Spleen (tissue), 11 donors: Measurements from ENCODE around the gene TREML2. TPM values are rescaled to one million over a fixed set of nuclear protein-coding genes. Genes with fewer than 3 reads are reported as not detected.

Experiments
- DNase-seq: peaks from one replicate; pipeline ENCODE4 v3.0.0-alpha.2; 2020
- H3K27ac ChIP-seq, 8 donors: fragments of 200-600 bp; sonication (generic) in 7 of 8; 1 replicate in 4 of 8; 2 replicates in 4 of 8; pipeline versions ENCODE4 v1.5.0 to v1.8.0; 2016 to 2021; ENCODE audit warnings: inconsistent platforms in 4 of 8, mild to moderate bottlenecking in 4 of 8, moderate library complexity in 1 of 8
- H3K27me3 ChIP-seq, 7 donors: fragments of 200-600 bp; sonication (generic) in 6 of 7; replicated peaks in 1 of 7; 1 replicate in 4 of 7; 2 replicates in 3 of 7; pipeline versions ENCODE4 v1.5.0 to v1.8.0; 2016 to 2021; ENCODE audit warnings: inconsistent platforms in 3 of 7, mild to moderate bottlenecking in 1 of 7
- H3K36me3 ChIP-seq, 6 donors: fragments of 200-600 bp; sonication (generic) in 5 of 6; 1 replicate in 4 of 6; 2 replicates in 2 of 6; pipeline versions ENCODE4 v1.5.0 to v1.8.0; 2016 to 2021; ENCODE audit warnings: inconsistent platforms in 2 of 6
- H3K4me1 ChIP-seq, 6 donors: fragments of 200-600 bp; sonication (generic) in 5 of 6; 1 replicate in 3 of 6; 2 replicates in 3 of 6; pipeline versions ENCODE4 v1.5.0 to v1.8.0; 2016 to 2021; ENCODE audit warnings: inconsistent platforms in 3 of 6
- H3K4me3 ChIP-seq, 8 donors: fragments of 200-600 bp; sonication (generic) in 7 of 8; 1 replicate in 4 of 8; 2 replicates in 4 of 8; pipeline versions ENCODE4 v1.5.0 to v1.8.0; 2016 to 2021; ENCODE audit warnings: inconsistent platforms in 4 of 8, mild to moderate bottlenecking in 4 of 8, moderate library complexity in 2 of 8
- H3K9me3 ChIP-seq, 8 donors: fragments of 200-600 bp; sonication (generic) in 7 of 8; 1 replicate in 4 of 8; 2 replicates in 4 of 8; pipeline versions ENCODE4 v1.5.0 to v1.8.0; 2016 to 2021; ENCODE audit warnings: inconsistent platforms in 4 of 8
- CTCF ChIP-seq, 11 experiments: fragments of 200-600 bp in 7 of 11; fragments of 450-650 bp in 4 of 11; sonication (generic) in 4 of 11; IDR thresholded peaks in 8 of 11; conservative IDR thresholded peaks in 3 of 11; 1 replicate in 7 of 11; 2 replicates in 4 of 11; pipeline versions ENCODE4 v1.4.0 to v1.8.0; 2016 to 2021; ENCODE audit warnings: antibody characterized with exemption in 11 of 11, inconsistent platforms in 4 of 11, mild to moderate bottlenecking in 1 of 11
- POLR2A ChIP-seq, 3 donors: fragments of 450-650 bp; IDR thresholded peaks; one replicate each; pipeline ENCODE4 v1.5.1; 2017; ENCODE audit warnings: antibody characterized with exemption in 3 of 3, mild to moderate bottlenecking in 1 of 3
- POLR2AphosphoS5 ChIP-seq, 3 donors: sonication (generic); formaldehyde crosslinking; IDR thresholded peaks; one replicate each; pipeline ENCODE4 v1.5.1; 2017; ENCODE audit warnings: antibody characterized with exemption in 3 of 3
- WGBS, 5 donors: extraction: QIAGEN DNeasy Blood & Tissue Kit in 3 of 5; methylation state at CpG; one replicate each; pipeline versions ENCODE4 v1.1.5 to v1.1.7; 2013 to 2018; 5-methylcytosine and 5-hydroxymethylcytosine counted together
- intact Hi-C: fragments of 100-400 bp; cut with DNase I; formaldehyde crosslinking; loops from one replicate; pipeline ENCODE4 v1.15.0; 2023; ENCODE audit warnings: low total_unique reads
- polyA plus RNA-seq, 3 donors: library from polyadenylated mRNA; stranded (reverse); fragments of 200-250 nt; gene quantifications; one replicate each; pipeline ENCODE4 v1.2.1, GENCODE V29; 2013
- total RNA-seq, 7 donors: library from RNA; depleted of rRNA in 3 of 7; stranded (reverse); fragments of >200 nt in 3 of 7; fragmentation: NEBNext Ultra II Directional in 4 of 7; extraction: Animal tissue kit (Norgen Biotek cat#: 25700) in 4 of 7; gene quantifications; one replicate each; pipeline versions ENCODE4 v1.1.0 to v1.2.1, GENCODE V29; 2016 to 2021
- donor health status: healthy with polysubstance abuse.
- donor health status: DM: no; HTN: no; CAD: no; lungs with moderate emphysema.
- donor health status: DM: no; HTN: no; CAD: no.
- donor health status: Bipolar disorder and iron deficiency.
- donor health status: healthy.
- donor health status: DM: no; HTN: no; CAD: no.
- donor health status: DM: yes; HTN: yes; CAD: no.

TREML2 gene
- total and polyA plus RNA-seq, 10 donors, result 1.9 to 28.8 (median 10.2) TPM

- no peak for DNase-seq
- Histone ChIP-seq H3K4me1 (peaks cover 0 to 29% (median 6%) of the 10 kb centered on the region in 6 donors), H3K27me3 (no peaks in the 10 kb centered on the region), H3K36me3 (no peaks in the 10 kb centered on the region), H3K27ac (peak overlapping the region in 5 of 8 donors; percentile 39 to 75 (median 54)), H3K4me3 (no peak overlapping the region), H3K9me3 (peaks cover 0 to under 1% (median 0%) of the 10 kb centered on the region in 8 donors)
- intact Hi-C loops, result no loop called here
- TF ChIP-seq CTCF (IDR thresholded peaks at IDR 0.05 in 8 of 11, conservative IDR thresholded peaks at IDR 0.05 in 3 of 11) (no peak), POLR2A (IDR thresholded peaks at IDR 0.05) (no peak), POLR2AphosphoS5 (IDR thresholded peaks at IDR 0.05) (no peak)
- WGBS, 5 donors, result 64 to 85% (median 81%) methylated on average over 7 of the region's 7 CpGs
Measured at GRCh38 chr6:41208439-41209106, 7.6 kb upstream of the TREML2 start.

- 77 to 92% (median 82%) methylated on average over 1 of the region's 1 CpG for WGBS, 5 donors
- H3K9me3 ChIP-seq, result no peaks in the 10 kb centered on the region
Measured at GRCh38 chr6:41204156-41204555, 3.2 kb upstream of the TREML2 start.

GRCh38 chr6:41201764-41202173 is 820 bp upstream of the TREML2 start:
- TF ChIP-seq POLR2AphosphoS5 (IDR thresholded peaks at IDR 0.05) (peak in 1 of 3 donors; percentile 16), POLR2A (IDR thresholded peaks at IDR 0.05) (no peak), CTCF (IDR thresholded peaks at IDR 0.05 in 8 of 11, conservative IDR thresholded peaks at IDR 0.05 in 3 of 11) (no peak)
- Histone ChIP-seq H3K36me3 (peaks cover 0 to 14% (median 0%) of the 10 kb centered on the region in 6 donors), H3K27me3 (no peaks in the 10 kb centered on the region), H3K4me3 (peak overlapping the region in 2 of 8 donors; percentile 38 to 68), H3K27ac (peak overlapping the region; percentile 77 to 97 (median 94)), H3K9me3 (no peaks in the 10 kb centered on the region), H3K4me1 (peaks cover 11 to 64% (median 43%) of the 10 kb centered on the region in 6 donors)
- intact Hi-C loops, result no loop called here
- DNase-seq, result peak; percentile 83
- 24 to 36% (median 33%) methylated on average over 8 of the region's 8 CpGs for WGBS, 5 donors

More at GRCh38 chr6:41204156-41204555, 3.2 kb upstream of the TREML2 start:
- H3K27me3 ChIP-seq, result no peaks in the 10 kb centered on the region
- H3K36me3 ChIP-seq, result no peaks in the 10 kb centered on the region
- intact Hi-C loops, result no loop called here
- DNase-seq, result no peak
- peak overlapping the region in 1 of 8 donors; percentile 97 for H3K27ac ChIP-seq
- peaks cover 11 to 53% (median 34%) of the 10 kb centered on the region in 6 donors for H3K4me1 ChIP-seq
- TF ChIP-seq CTCF (IDR thresholded peaks at IDR 0.05 in 8 of 11, conservative IDR thresholded peaks at IDR 0.05 in 3 of 11) (no peak), POLR2AphosphoS5 (IDR thresholded peaks at IDR 0.05) (no peak), POLR2A (IDR thresholded peaks at IDR 0.05) (no peak)
- no peak overlapping the region for H3K4me3 ChIP-seq

- WGBS, 5 donors, result 19 to 42% (median 23%) methylated on average over 2 of the region's 2 CpGs
- peaks cover 0 to 26% (median 0%) of the 10 kb centered on the region in 6 donors for H3K36me3 ChIP-seq
- peak overlapping the region; percentile 77 to 97 (median 94) for H3K27ac ChIP-seq
- H3K27me3 ChIP-seq, result no peaks in the 10 kb centered on the region
- H3K9me3 ChIP-seq, result no peaks in the 10 kb centered on the region
- intact Hi-C loops, result no loop called here
- peak; percentile 90 for DNase-seq
- TF ChIP-seq POLR2AphosphoS5 (IDR thresholded peaks at IDR 0.05), result peak in 2 of 3 donors; percentile 38 to 85
- peak in 2 of 11 experiments; percentile 5 to 7 for TF ChIP-seq CTCF (IDR thresholded peaks at IDR 0.05 in 8 of 11, conservative IDR thresholded peaks at IDR 0.05 in 3 of 11)
- peak in 1 of 3 donors; percentile 8 for TF ChIP-seq POLR2A (IDR thresholded peaks at IDR 0.05)
- H3K4me1 ChIP-seq, result peaks cover 11 to 78% (median 43%) of the 10 kb centered on the region in 6 donors
- H3K4me3 ChIP-seq, result peak overlapping the region in 7 of 8 donors; percentile 18 to 68 (median 35)
Measured at GRCh38 chr6:41200296-41200900, 551 bp downstream of the TREML2 start.
